WTC11 (cell line): ENCODE measurements around the gene FMO2. TPM values are rescaled to one million over a fixed set of nuclear protein-coding genes. Genes with fewer than 3 reads are reported as not detected.

Source experiments
- ATAC-seq: fragments of 200-7000 bp; cut with Tn5 transposase; 2 replicates; pipeline ENCODE4 v1.10.0; 2021; ENCODE audit warnings: mild to moderate bottlenecking, moderate library complexity
- CTCF ChIA-PET: fragments of 300-600 bp; sonication (Branson Sonifier 250); formaldehyde crosslinking; loops from one replicate; lab custom pipeline; 2021; ENCODE audit warnings: antibody characterized with exemption; lab: Charles Lee
- POLR2A ChIA-PET: fragments of 350-600 bp; sonication (Branson Sonifier 250); formaldehyde crosslinking; loops from one replicate; lab custom pipeline; 2021; ENCODE audit warnings: antibody characterized with exemption; lab: Charles Lee
- DNase-seq: peaks from one replicate; pipeline ENCODE4 v3.0.0; 2021; ENCODE audit warnings: low spot score
- H3K27ac Mint-ChIP-seq: 2 replicates; pipeline ENCODE4 v1.8.0; 2021; ENCODE audit warnings: mixed read lengths
- H3K27me3 Mint-ChIP-seq: 2 replicates; pipeline ENCODE4 v1.8.0; 2021; ENCODE audit warnings: low read depth, mild to moderate bottlenecking, moderate library complexity, mixed read lengths
- H3K36me3 Mint-ChIP-seq: 2 replicates; pipeline ENCODE4 v1.8.0; 2021; ENCODE audit warnings: mixed read lengths
- H3K4me1 Mint-ChIP-seq: 2 replicates; pipeline ENCODE4 v1.8.0; 2022; ENCODE audit warnings: mixed read lengths
- H3K4me3 Mint-ChIP-seq: 2 replicates; pipeline ENCODE4 v1.8.0; 2021; ENCODE audit warnings: mild to moderate bottlenecking, moderate library complexity, mixed read lengths
- H3K9me3 Mint-ChIP-seq: 2 replicates; pipeline ENCODE4 v1.8.0; 2021; ENCODE audit warnings: mixed read lengths
- AR ChIP-seq: fragments of 250-450 bp; sonication (Bioruptor Pico); IDR thresholded peaks from 2 replicates; pipeline ENCODE4 v1.9.0; 2021; ENCODE audit warnings: mild to moderate bottlenecking
- E2F1 ChIP-seq: sonication (generic); formaldehyde crosslinking; IDR thresholded peaks from 2 replicates; pipeline ENCODE4 v1.8.0; 2022; ENCODE audit warnings: mild to moderate bottlenecking, missing genetic modification reagents
- EMX1 ChIP-seq: fragments of 250-450 bp; sonication (Bioruptor Pico); IDR thresholded peaks from 2 replicates; pipeline ENCODE4 v1.8.0; 2021; ENCODE audit warnings: mild to moderate bottlenecking
- FOXP1 ChIP-seq: sonication (generic); formaldehyde crosslinking; IDR thresholded peaks from 2 replicates; pipeline ENCODE4 v1.8.0; 2022; ENCODE audit warnings: missing genetic modification reagents, mild to moderate bottlenecking, moderate library complexity, borderline replicate concordance
- JAZF1 ChIP-seq: fragments of 250-450 bp; sonication (Bioruptor Pico); IDR thresholded peaks from 2 replicates; pipeline ENCODE4 v1.9.0; 2021; ENCODE audit warnings: moderate library complexity, mild to moderate bottlenecking, inconsistent platforms
- MXD4 ChIP-seq: fragments of 250-450 bp; sonication (Bioruptor Pico); IDR thresholded peaks from 2 replicates; pipeline ENCODE4 v1.8.0; 2021; ENCODE audit warnings: mild to moderate bottlenecking, moderate library complexity, borderline replicate concordance
- NR2C2 ChIP-seq: sonication (generic); formaldehyde crosslinking; IDR thresholded peaks from 2 replicates; pipeline ENCODE4 v1.8.0; 2022; ENCODE audit warnings: mild to moderate bottlenecking, missing genetic modification reagents
- PRDM15 ChIP-seq: sonication (generic); formaldehyde crosslinking; IDR thresholded peaks from 2 replicates; pipeline ENCODE4 v1.8.0; 2022; ENCODE audit warnings: missing genetic modification reagents
- SMAD3 ChIP-seq: sonication (generic); formaldehyde crosslinking; IDR thresholded peaks from 2 replicates; pipeline ENCODE4 v1.8.0; 2022; ENCODE audit warnings: missing genetic modification reagents, mild to moderate bottlenecking, borderline replicate concordance
- SMAD4 ChIP-seq: sonication (generic); formaldehyde crosslinking; IDR thresholded peaks from 2 replicates; pipeline ENCODE4 v1.8.0; 2022; ENCODE audit warnings: mild to moderate bottlenecking, missing genetic modification reagents
- TEAD1 ChIP-seq: sonication (generic); formaldehyde crosslinking; IDR thresholded peaks from 2 replicates; pipeline ENCODE4 v1.8.0; 2022; ENCODE audit warnings: mild to moderate bottlenecking, missing genetic modification reagents
- USF1 ChIP-seq: sonication (generic); formaldehyde crosslinking; IDR thresholded peaks from 2 replicates; pipeline ENCODE4 v1.8.0; 2022; ENCODE audit warnings: mild to moderate bottlenecking, missing genetic modification reagents
- USF2 ChIP-seq: sonication (generic); formaldehyde crosslinking; IDR thresholded peaks from 2 replicates; pipeline ENCODE4 v1.8.1; 2023; ENCODE audit warnings: mild to moderate bottlenecking, missing genetic modification reagents, moderate library complexity
- ZNF263 ChIP-seq: sonication (generic); formaldehyde crosslinking; IDR thresholded peaks from 2 replicates; pipeline ENCODE4 v1.8.1; 2022; ENCODE audit warnings: low read depth, mild to moderate bottlenecking, moderate library complexity, missing genetic modification reagents
- ZNF416 ChIP-seq: fragments of 250-450 bp; sonication (Bioruptor Pico); IDR thresholded peaks from 2 replicates; pipeline ENCODE4 v1.9.0; 2021; ENCODE audit warnings: mild to moderate bottlenecking, inconsistent platforms
- total RNA-seq: library from RNA; stranded (reverse); gene quantifications from 3 replicates; pipeline ENCODE4 v1.2.3, GENCODE V29; 2021

FMO2 gene
- total RNA-seq, 1 experiment from 2014 or later = not detected

GRCh38 chr1:171251952-171252300 is 66.8 kb downstream of the FMO2 start:
- ChIA-PET POLR2A (no interaction called here), CTCF (interaction anchor here (1.0 to 6.4 kb wide), 5 partner anchors 16 to 285 kb away, joined by 3 to 47 read pairs (median 5); partner anchors contain the start of gene FMO4)
- peak overlapping the region; percentile 71 for H3K4me3 Mint-ChIP-seq
- peaks cover 25% of the 10 kb centered on the region for H3K27me3 Mint-ChIP-seq
- no peaks in the 10 kb centered on the region for H3K36me3 Mint-ChIP-seq
- DNase-seq (no peak), ATAC-seq (no peak)
- no peak for TF ChIP-seq TEAD1 (CRISPR knock-in tag)
- TF ChIP-seq JAZF1 (CRISPR knock-in tag) = no peak
- TF ChIP-seq E2F1 (CRISPR knock-in tag) = no peak
- TF ChIP-seq MXD4 (CRISPR knock-in tag) = no peak
- no peak for TF ChIP-seq USF1 (CRISPR knock-in tag)
- no peak for TF ChIP-seq ZNF263 (CRISPR knock-in tag)
- no peak for TF ChIP-seq EMX1 (CRISPR knock-in tag)
- no peak for TF ChIP-seq PRDM15 (CRISPR knock-in tag)
- no peak for TF ChIP-seq NR2C2 (CRISPR knock-in tag)
- TF ChIP-seq SMAD3 = no peak
- H3K9me3 Mint-ChIP-seq = no peaks in the 10 kb centered on the region
- H3K4me1 Mint-ChIP-seq = peaks cover 52% of the 10 kb centered on the region
- H3K27ac Mint-ChIP-seq = no peak overlapping the region

GRCh38 chr1:171252482-171252881 is 67.4 kb downstream of the FMO2 start:
- H3K9me3 Mint-ChIP-seq = no peaks in the 10 kb centered on the region
- H3K4me3 Mint-ChIP-seq = peak overlapping the region; percentile 47

More at GRCh38 chr1:171252482-171252881, 67.4 kb downstream of the FMO2 start:
- H3K27me3 Mint-ChIP-seq = peaks cover 23% of the 10 kb centered on the region
- peak overlapping the region; percentile 50; the same call in 1 of the 2 replicates for H3K27ac Mint-ChIP-seq
- peaks cover 50% of the 10 kb centered on the region for H3K4me1 Mint-ChIP-seq
- CTCF ChIA-PET = interaction anchor here (1.4 to 6.4 kb wide), 4 partner anchors 15 to 285 kb away, joined by 3 to 47 read pairs (median 7); partner anchors contain the start of gene FMO4
- POLR2A ChIA-PET = no interaction called here
- ATAC-seq (peak; percentile 22), DNase-seq (no peak)
- TF ChIP-seq AR = no peak
- no peak for TF ChIP-seq FOXP1 (CRISPR knock-in tag)
- TF ChIP-seq TEAD1 (CRISPR knock-in tag) = no peak
- TF ChIP-seq USF2 (CRISPR knock-in tag) = no peak
- TF ChIP-seq ZNF263 (CRISPR knock-in tag) = no peak
- TF ChIP-seq ZNF416 (CRISPR knock-in tag) = no peak
- TF ChIP-seq SMAD4 (CRISPR knock-in tag) = no peak
- H3K36me3 Mint-ChIP-seq = no peaks in the 10 kb centered on the region
